Keratinocyte (primary cell): ENCODE data around the gene OR4D1. TPM values are rescaled to one million over a fixed set of nuclear protein-coding genes. Genes with fewer than 3 reads are reported as not detected.
"Not testable (repeated sequence)": the region's sequence is repeated elsewhere in the genome, so short reads cannot be mapped to it uniquely, and the experiment has no call there.

ENCODE experiments used
- DNase-seq: peaks from one replicate; pipeline ENCODE4 v3.0.0-alpha.2; 2011; ENCODE audit warnings: low read depth, missing footprints, low spot score
- FAIRE-seq: peaks from 2 replicates; lab custom pipeline; 2011; peaks lifted over from hg19 to GRCh38; lab: Jason Lieb, UNC
- H2AFZ ChIP-seq: 2 replicates; pipeline ENCODE4 v1.6.0; 2012; ENCODE audit warnings: low read length, control low read depth, inconsistent platforms; ENCODE audit not compliant: control insufficient read depth
- H3K27ac ChIP-seq: 2 replicates; pipeline ENCODE4 v1.5.1; 2011; ENCODE audit warnings: low read length; ENCODE audit not compliant: control insufficient read depth, insufficient read depth
- H3K27me3 ChIP-seq: 3 replicates; pipeline ENCODE4 v1.6.0; 2011; ENCODE audit warnings: low read length; ENCODE audit not compliant: control insufficient read depth, insufficient read depth; ENCODE audit errors: extremely low read depth
- H3K36me3 ChIP-seq, 2 experiments: 2 replicates in 1 of 2; 3 replicates in 1 of 2; pipeline ENCODE4 v1.5.1; 2011; ENCODE audit warnings: low read length in 2 of 2, mild to moderate bottlenecking in 1 of 2; ENCODE audit not compliant: control insufficient read depth in 2 of 2, insufficient read depth in 2 of 2; ENCODE audit errors: extremely low read depth in 1 of 2
- H3K4me1 ChIP-seq: 3 replicates; pipeline ENCODE4 v1.5.1; 2011; ENCODE audit warnings: low read length; ENCODE audit not compliant: control insufficient read depth, insufficient read depth; ENCODE audit errors: extremely low read depth
- H3K4me2 ChIP-seq: 3 replicates; pipeline ENCODE4 v1.6.0; 2011; ENCODE audit warnings: low read depth, low read length; ENCODE audit not compliant: control insufficient read depth, insufficient read depth; ENCODE audit errors: extremely low read depth
- H3K4me3 ChIP-seq, 3 experiments: fragments of 200-600 bp in 1 of 3; sonication (generic) in 1 of 3; 2 replicates in 2 of 3; 3 replicates in 1 of 3; pipeline ENCODE4 v1.5.1; 2011 to 2016; ENCODE audit warnings: low read length in 3 of 3, mild to moderate bottlenecking in 3 of 3, control low read depth in 2 of 3, inconsistent platforms in 1 of 3, low read depth in 1 of 3, mixed read lengths in 1 of 3, mixed run types in 1 of 3, moderate library complexity in 1 of 3; ENCODE audit not compliant: control insufficient read depth in 2 of 3, insufficient read depth in 2 of 3; ENCODE audit errors: extremely low read depth in 1 of 3
- H3K79me2 ChIP-seq: 2 replicates; pipeline ENCODE4 v1.6.0; 2012; ENCODE audit warnings: low read length; ENCODE audit not compliant: control insufficient read depth, insufficient read depth
- H3K9ac ChIP-seq: 3 replicates; pipeline ENCODE4 v1.6.0; 2011; ENCODE audit warnings: low read length; ENCODE audit not compliant: control insufficient read depth, insufficient read depth; ENCODE audit errors: extremely low read depth
- H3K9me1 ChIP-seq: 3 replicates; pipeline ENCODE4 v1.6.0; 2011; ENCODE audit warnings: low read length; ENCODE audit not compliant: control insufficient read depth, insufficient read depth; ENCODE audit errors: extremely low read depth
- H3K9me3 ChIP-seq: 2 replicates; pipeline ENCODE4 v1.5.1; 2012; ENCODE audit warnings: low read depth, low read length; ENCODE audit not compliant: control insufficient read depth
- H4K20me1 ChIP-seq: 3 replicates; pipeline ENCODE4 v1.6.0; 2011; ENCODE audit warnings: low read length; ENCODE audit not compliant: control insufficient read depth, insufficient read depth; ENCODE audit errors: extremely low read depth
- EZH2 ChIP-seq: IDR thresholded peaks from one replicate; pipeline ENCODE4 v1.6.1; 2012; ENCODE audit warnings: inconsistent platforms, mild to moderate bottlenecking, low read length, moderate library complexity
- dilution Hi-C: fragments of 300-500 bp; cut with MboI; formaldehyde crosslinking; loops from one replicate; pipeline ENCODE4 v1.7.0; 2020; ENCODE audit warnings: low sequenced_read_pairs; ENCODE audit not compliant: extremely low pct_ligation_motif_present
- polyA minus RNA-seq, 3 experiments: library from RNA; depleted of rRNA, polyadenylated mRNA; stranded (reverse); fragments of >200 nt; gene quantifications; 1 replicate in 1 of 3; 2 replicates in 1 of 3; 3 replicates in 1 of 3; pipeline ENCODE4 v1.2.3, GENCODE V29; 2011
- polyA plus RNA-seq, 5 experiments: library from polyadenylated mRNA; depleted of rRNA in 3 of 5; stranded (reverse) in 3 of 5; stranded (forward) in 1 of 5; unstranded in 1 of 5; fragments of >200 nt; gene quantifications; 1 replicate in 1 of 5; 2 replicates in 3 of 5; 3 replicates in 1 of 5; pipeline versions ENCODE4 v1.2.1 to v1.2.3, GENCODE V29; 2011 to 2012; ENCODE audit warnings: missing spikeins in 2 of 5, low read depth in 1 of 5, low replicate concordance in 1 of 5
- TF ChIP-seq, protein P1 (sequence below), 3 experiments: IDR thresholded peaks in 1 of 3; conservative IDR thresholded peaks in 1 of 3; optimal IDR thresholded peaks in 1 of 3; 2 replicates in 2 of 3; 3 replicates in 1 of 3; pipeline versions ENCODE3 to v1.5.1; 2011; ENCODE audit warnings: low read length in 3 of 3, mild to moderate bottlenecking in 3 of 3, moderate library complexity in 2 of 3, control low read depth in 1 of 3, inconsistent platforms in 1 of 3; ENCODE audit not compliant: insufficient read depth in 2 of 3; ENCODE audit errors: extremely low read depth in 1 of 3

Gene OR4D1
- polyA plus RNA-seq (not detected in 3 replicates), polyA minus RNA-seq (not detected in 3 replicates)
- not detected for polyA plus RNA-seq (2011; ENCODE audit: low read depth)
- not detected in 2 replicates for polyA plus RNA-seq (2011; cell fraction: cytosol; rRNA removed)
- not detected in 2 replicates for polyA plus RNA-seq (2011; cell fraction: nucleus; rRNA removed)
- not detected in 2 replicates for polyA plus RNA-seq (2012; ENCODE audit: low replicate concordance)
- polyA minus RNA-seq (2011; cell fraction: cytosol; rRNA and poly(A)+ RNA removed) = not detected
- polyA minus RNA-seq (2011; cell fraction: nucleus; rRNA and poly(A)+ RNA removed) = not detected in 2 replicates

DNA sequence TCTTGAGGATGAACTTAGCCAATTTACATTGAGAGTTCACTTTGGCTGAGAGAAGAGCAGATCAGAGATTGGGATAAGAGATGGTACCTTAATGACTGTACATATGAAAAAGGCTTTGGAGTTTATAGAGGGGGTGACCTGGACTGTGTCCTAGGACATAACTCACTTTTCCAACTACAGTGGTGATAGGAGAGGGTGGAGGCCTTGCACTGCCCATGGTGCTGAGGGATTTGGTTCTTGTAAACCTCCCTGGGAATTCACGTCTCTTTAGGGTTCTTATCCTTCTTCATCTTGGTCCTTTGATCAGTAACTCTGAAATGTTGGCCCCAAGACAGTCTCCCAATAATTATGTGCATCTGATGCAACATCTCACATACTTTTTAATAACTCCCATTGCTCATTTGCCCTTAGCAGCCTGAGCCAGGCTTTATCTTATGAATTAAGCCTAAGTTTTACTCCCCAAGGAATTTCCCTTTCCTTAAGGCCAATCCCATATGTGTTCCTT is at the start of gene OR4D1:
TSS of gene OR4D1 (plus strand) at position 455 of the 505 bp plus-strand sequence. CDS start 6,770 bp downstream, outside the sequence.
- Histone ChIP-seq H3K27me3 (peaks cover 21% of the 10 kb centered on the region), H3K4me3 (no peak within 1 kb of the TSS), H3K4me2 (no peak within 1 kb of the TSS), H4K20me1 (no peaks in the 10 kb centered on the region), H2AFZ (no peak within 1 kb of the TSS), H3K4me1 (no peaks in the 10 kb centered on the region), H3K79me2 (no peaks in the 10 kb centered on the region), H3K9me3 (no peaks in the 10 kb centered on the region), H3K9me1 (no peaks in the 10 kb centered on the region), H3K27ac (no peak within 1 kb of the TSS), H3K9ac (no peak within 1 kb of the TSS), H3K36me3 (no peaks in the 10 kb centered on the region)
- FAIRE-seq (no peak), DNase-seq (no peak)
- no peak for TF ChIP-seq EZH2
- TF ChIP-seq, protein P1, sequence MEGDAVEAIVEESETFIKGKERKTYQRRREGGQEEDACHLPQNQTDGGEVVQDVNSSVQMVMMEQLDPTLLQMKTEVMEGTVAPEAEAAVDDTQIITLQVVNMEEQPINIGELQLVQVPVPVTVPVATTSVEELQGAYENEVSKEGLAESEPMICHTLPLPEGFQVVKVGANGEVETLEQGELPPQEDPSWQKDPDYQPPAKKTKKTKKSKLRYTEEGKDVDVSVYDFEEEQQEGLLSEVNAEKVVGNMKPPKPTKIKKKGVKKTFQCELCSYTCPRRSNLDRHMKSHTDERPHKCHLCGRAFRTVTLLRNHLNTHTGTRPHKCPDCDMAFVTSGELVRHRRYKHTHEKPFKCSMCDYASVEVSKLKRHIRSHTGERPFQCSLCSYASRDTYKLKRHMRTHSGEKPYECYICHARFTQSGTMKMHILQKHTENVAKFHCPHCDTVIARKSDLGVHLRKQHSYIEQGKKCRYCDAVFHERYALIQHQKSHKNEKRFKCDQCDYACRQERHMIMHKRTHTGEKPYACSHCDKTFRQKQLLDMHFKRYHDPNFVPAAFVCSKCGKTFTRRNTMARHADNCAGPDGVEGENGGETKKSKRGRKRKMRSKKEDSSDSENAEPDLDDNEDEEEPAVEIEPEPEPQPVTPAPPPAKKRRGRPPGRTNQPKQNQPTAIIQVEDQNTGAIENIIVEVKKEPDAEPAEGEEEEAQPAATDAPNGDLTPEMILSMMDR (optimal IDR thresholded peaks at IDR 0.05 in 1 of 3, IDR thresholded peaks at IDR 0.05 in 1 of 3, conservative IDR thresholded peaks at IDR 0.05 in 1 of 3; ENCODE audit: extremely low read depth in 1 of 3, insufficient read depth in 2 of 3, low read length in 3 of 3) = no peak
- dilution Hi-C loops = no loop called here

DNA sequence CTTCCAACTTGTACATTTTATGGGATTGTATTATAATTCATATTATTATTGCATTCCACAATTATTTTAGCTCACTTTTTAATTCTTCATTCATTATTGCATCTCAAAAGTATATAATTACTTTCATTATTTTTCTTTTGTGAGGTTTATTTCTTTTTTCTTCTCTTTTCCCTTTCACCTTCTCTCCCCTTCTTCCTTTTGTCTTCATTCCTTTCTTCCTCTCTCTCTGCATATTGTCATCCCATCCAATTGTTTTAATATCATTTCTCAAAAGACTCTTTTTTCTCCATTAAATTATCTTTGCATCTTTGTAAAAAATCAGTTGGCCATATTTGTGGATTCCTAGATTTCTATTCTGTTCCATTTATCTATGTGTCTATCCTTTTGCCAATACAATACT is 47.7 kb upstream of the OR4D1 start:
- no peak for TF ChIP-seq EZH2
- TF ChIP-seq, protein P1 (optimal IDR thresholded peaks at IDR 0.05 in 1 of 3, IDR thresholded peaks at IDR 0.05 in 1 of 3, conservative IDR thresholded peaks at IDR 0.05 in 1 of 3; ENCODE audit: extremely low read depth in 1 of 3, insufficient read depth in 2 of 3, low read length in 3 of 3) = no peak
- no peak overlapping the region for H3K27ac ChIP-seq
- H3K4me1 ChIP-seq = no peaks in the 10 kb centered on the region
- no peaks in the 10 kb centered on the region for H3K9me3 ChIP-seq
- no peaks in the 10 kb centered on the region for H3K9me1 ChIP-seq
- no peak overlapping the region for H2AFZ ChIP-seq
- H3K9ac ChIP-seq = no peak overlapping the region
- no peak for FAIRE-seq
- dilution Hi-C loops = no loop called here
- no peaks in the 10 kb centered on the region for H4K20me1 ChIP-seq
- no peaks in the 10 kb centered on the region for H3K79me2 ChIP-seq
- no peak overlapping the region for H3K4me3 ChIP-seq
- no peak overlapping the region for H3K4me2 ChIP-seq
- DNase-seq = no peak
- no peaks in the 10 kb centered on the region for H3K36me3 ChIP-seq
- no peaks in the 10 kb centered on the region for H3K27me3 ChIP-seq

DNA sequence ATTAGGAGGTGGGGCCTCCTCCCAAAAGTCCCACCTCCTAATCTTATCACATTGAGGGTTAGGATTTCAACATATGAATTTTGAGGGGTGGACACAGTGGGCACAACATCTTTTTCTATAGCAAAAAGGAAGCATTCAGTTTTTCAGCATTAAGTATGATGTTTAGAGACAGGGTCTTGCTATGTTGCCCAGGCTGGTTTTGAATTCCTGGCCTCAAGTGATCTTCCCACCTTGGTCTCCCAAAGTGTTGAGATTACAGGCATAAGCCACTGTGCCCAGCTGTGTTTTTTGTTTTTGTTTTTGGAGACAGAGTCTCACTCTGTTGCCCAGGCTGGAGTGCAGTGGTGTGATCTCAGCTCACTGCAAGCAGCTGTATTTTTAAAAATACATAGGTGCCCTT is 46.3 kb upstream of the OR4D1 start:
- H3K4me1 ChIP-seq, H3K27me3 ChIP-seq, H4K20me1 ChIP-seq, H3K4me2 ChIP-seq, H3K79me2 ChIP-seq, H3K4me3 ChIP-seq, dilution Hi-C loops, H3K27ac ChIP-seq, DNase-seq, H3K9me1 ChIP-seq, FAIRE-seq, H3K36me3 ChIP-seq, H3K9me3 ChIP-seq, H3K9ac ChIP-seq, H2AFZ ChIP-seq: not testable (repeated sequence)
